Right hindlimb (tissue), 1 donor: Measurements from ENCODE around the gene RNF34.

Experiments
- DNase-seq: peaks from one replicate; pipeline ENCODE4 v3.0.0-alpha.2; 2018

Gene RNF34

GRCh38 chr12:121468499-121468801, 68.5 kb downstream of the RNF34 start:
- no peak for DNase-seq

GRCh38 chr12:121470751-121471150, 70.8 kb downstream of the RNF34 start:
- DNase-seq = no peak

- no peak for DNase-seq
Observed at GRCh38 chr12:121472150-121472905, 72.4 kb downstream of the RNF34 start.
